Right renal pelvis (tissue), 4 donors: Measurements from ENCODE around the gene TRIM59. TPM values are rescaled to one million over a fixed set of nuclear protein-coding genes. Genes with fewer than 3 reads are reported as not detected.
"Not testable (repeated sequence)": the region's sequence is repeated elsewhere in the genome, so short reads cannot be mapped to it uniquely, and the experiment has no call there.

Experiments
- DNase-seq, 4 donors: peaks; one replicate each; pipeline ENCODE4 v3.0.0-alpha.2; 2013; ENCODE audit warnings: low read depth in 4 of 4, low spot score in 3 of 4, missing footprints in 1 of 4
- polyA plus RNA-seq, 4 donors: library from polyadenylated mRNA; unstranded; fragments of 120-200 nt; gene quantifications; one replicate each; pipeline ENCODE4 v1.2.1, GENCODE V29; 2013; ENCODE audit not compliant: insufficient read length in 4 of 4

Gene TRIM59
- polyA plus RNA-seq, 4 donors = 14.3 to 19.2 (median 17.3) TPM

DNA sequence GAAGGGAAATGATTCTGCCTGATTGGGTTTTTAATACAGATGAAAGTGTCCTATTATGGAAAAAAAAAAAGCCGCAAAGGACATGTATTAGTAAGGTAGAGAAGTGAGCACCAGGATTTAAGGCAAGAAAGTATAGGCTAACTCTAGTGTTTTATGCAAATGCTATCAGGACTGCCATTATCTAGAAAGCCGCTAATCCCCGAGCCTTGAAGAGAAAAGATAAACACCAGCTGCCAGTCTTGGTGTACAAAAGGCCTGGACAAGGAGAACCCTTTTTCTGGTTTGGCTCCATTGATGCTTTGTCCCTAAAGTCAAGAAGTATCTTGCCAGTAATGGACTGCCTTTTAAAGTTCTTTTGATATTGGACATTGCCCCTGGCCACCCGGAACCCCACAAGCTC, 8.6 kb upstream of the TRIM59 start:
- no peak for DNase-seq

DNA sequence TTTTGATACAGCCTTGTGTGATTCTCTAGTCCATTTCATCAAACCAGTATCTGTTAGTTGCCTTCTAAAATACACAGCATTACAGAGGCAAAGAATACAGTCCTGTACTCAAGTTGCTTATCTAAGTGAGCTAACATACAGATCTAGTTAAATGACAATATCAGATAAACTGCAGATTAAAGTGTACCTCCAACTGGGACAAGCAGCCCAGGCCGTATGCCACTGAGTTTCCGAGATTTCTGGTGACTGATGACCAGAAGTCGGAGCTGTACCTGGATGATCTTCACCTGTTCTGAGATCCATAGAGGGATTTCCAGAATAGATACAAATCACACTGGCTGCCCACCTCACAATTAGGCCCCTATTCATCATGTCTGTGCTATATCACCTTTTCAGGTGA, 6.3 kb upstream of the TRIM59 start:
- DNase-seq = no peak

DNA sequence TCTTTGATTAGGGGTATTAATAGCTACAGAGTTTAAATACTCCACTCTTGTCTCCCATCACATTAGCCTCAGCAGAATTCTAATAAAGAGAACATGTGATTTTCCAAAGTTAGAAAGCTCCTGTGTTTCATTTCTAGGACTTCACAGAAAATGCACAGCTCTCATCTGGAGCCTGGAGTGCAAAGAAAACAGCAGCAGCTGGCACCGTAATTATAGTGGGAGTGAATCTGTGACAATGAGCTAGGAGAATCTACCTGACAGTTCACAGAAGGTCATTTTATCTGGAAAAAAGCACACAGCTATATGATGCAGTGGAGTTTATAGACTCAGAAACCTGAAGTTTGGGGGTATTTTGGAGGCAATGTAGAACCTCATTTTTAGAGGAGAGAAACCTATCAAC, 5.4 kb upstream of the TRIM59 start:
- no peak for DNase-seq

DNA sequence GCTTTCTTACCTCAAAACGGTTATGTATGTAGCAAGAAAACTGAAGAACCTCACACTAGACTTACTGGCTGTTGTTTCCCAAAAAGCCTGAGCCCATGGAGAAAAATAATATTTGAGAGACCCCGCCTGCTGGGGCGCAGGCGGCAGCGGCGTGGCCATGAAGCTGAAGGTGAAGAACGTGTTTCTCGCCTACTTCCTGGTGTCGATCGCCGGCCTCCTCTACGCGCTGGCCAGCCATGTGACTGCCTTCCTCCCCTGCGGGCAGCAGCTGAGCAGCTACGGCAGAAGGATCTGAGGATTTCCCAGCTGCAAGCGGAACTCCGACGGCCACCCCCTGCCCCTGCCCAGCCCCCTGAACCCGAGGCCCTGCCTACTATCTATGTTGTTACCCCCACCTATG, 2.7 kb upstream of the TRIM59 start:
- DNase-seq = not testable (repeated sequence)

DNA sequence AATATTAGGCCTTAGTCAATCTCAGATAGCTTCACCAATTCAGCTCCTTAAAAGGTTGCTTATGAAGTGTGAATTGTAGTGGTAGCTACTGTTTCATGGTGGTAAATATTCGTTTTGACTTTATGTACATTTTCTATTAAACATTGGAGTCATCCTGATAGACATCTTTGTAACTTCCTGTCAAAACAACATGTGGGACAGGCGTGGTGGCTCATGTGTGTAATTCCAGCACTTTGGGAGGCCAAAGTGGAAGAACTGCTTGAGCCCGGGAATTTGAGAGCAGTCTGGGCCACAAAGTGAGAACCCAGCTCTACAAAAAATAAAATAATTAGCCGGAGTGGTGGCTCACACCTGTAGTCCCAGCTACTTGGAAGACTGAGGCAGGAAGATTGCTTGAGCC, 2.0 kb upstream of the TRIM59 start:
- no peak for DNase-seq

DNA sequence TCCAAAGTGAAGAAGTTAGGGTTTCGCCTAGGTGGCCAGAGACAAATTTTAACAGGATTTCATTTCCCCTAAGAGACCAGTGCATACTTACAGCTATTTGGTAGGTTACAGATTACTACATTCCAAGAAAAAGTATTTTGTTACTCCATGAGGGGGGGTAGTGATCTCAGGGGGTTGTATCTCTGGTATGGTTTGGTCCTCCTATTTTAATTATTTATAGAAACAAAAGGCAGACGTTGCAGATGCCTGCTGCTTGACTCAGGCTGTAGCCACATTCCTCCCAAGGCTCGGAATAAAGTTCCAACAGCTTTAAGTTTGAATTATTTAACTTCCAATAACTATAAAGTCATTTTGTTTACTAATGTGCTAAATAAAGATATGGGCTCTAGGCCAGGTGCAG, 1.3 kb upstream of the TRIM59 start:
- no peak for DNase-seq

DNA sequence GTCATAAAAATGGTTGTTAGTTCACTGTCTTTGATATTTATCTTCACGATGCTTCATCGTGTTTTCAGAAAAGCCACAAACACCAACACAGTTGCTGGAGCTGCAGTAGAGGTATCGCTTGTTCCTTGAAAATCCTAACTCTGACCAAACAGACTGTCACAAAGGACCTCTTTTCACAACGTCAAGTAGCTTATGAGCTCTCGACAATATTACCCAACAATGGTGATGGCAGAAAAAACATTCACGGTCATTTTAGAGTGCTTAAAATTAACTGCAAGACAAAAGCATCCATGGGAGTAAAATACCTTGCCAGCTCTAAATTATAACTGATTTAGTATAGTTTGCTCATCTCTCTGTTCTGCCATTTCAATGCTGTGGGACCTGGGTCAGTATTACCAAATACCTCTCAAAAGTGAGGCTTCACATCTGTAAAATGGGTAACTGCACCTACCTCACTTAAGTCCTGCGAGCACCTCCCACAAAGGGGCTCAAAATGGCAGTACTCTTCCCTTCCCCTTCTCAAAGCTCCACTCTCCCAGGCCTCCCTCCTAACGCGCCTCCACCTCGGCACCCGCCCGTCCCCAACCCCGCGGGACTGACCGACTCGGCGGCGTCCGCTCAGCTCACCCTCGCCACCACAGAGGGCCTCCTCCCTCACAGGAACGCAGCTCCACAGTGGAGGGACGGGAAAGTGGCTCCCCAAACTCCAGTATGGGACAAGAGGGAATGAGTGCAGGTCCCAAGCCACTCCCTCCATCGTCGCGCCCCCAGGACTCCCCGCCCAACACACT, 546 bp downstream of the TRIM59 start:
- peak in 3 of 4 donors; percentile 7 to 50 (median 28) for DNase-seq

DNA sequence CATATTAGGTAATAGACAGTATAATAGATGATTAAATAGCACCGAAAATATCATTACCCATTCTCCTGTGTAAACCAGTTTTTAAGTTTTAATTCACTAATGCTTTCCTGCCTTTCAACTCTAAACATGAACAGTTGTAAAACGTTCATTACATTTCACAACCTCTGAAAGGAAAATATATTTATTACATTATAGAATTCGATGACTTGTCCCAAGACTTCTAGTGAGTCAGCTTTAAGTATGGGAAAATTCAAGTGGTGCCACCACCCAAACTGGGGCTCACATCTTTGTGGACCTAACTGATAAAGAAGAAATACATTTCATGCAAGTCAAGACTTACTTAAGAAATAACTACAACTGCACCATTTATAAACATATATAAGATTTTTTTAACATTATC, 2.0 kb downstream of the TRIM59 start:
- DNase-seq = peak in 1 of 4 donors; percentile 3

DNA sequence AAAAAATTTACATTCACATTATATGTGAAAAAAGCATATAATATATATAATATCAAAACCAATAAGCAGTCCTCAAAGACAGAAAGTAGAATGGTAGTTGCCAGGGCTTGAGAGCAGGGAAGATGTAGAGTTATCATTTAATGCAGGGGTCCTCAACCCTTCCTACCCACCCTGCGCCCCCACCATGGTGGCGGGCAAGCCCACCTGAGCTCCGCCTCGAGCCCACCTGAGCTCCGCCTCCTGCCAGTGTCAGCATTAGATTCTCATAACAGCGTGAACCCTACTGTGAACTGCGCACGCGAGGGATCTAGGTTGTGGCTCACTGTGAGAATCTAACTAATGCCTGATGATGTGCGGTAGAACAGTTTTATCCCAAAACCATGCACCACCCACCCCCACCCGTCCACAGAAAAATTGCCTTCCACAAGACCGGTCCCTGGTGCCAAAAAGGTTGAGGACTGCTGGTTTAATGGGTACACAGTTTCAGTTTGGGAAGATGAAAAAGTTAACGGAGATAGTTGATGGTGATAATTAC, 3.0 kb downstream of the TRIM59 start:
- DNase-seq = no peak

DNA sequence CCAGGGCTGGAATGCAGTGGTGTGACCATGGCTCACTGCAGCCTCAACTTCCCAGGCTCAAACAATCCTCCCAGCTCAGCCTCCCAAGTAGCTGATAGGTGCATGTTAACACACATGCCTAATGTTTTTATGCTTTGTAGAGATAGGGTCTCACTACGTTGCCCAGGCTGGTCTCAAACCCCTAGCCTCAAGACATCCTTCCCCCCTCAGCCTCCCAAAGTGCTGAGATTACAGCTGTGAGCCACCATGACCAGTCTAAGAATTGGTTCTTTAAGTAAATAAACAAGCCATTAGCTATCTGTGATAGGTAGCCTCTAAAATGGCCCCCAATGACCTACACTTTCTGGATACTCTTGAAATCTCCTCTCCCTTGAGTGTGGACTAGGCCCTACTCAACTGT, 3.7 kb downstream of the TRIM59 start:
- no peak for DNase-seq

DNA sequence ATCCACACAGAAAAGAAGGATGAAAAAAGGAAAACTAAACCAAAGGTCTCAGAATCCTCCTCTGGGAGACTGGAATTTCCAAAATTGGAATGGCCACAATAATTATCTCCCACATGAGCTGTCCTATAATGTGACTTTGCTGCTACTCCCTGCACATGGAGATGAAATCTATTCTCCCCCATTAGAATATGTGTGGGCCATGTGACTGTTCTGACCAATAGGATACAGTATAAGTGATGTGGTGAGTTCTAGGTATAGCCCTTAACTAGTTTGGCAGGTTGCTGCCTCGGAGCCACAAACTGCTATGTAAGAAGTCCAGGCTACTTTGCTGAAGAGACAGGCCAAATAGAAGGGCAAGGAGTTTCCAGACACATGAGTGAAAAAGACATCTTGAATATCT, 5.2 kb downstream of the TRIM59 start:
- no peak for DNase-seq

DNA sequence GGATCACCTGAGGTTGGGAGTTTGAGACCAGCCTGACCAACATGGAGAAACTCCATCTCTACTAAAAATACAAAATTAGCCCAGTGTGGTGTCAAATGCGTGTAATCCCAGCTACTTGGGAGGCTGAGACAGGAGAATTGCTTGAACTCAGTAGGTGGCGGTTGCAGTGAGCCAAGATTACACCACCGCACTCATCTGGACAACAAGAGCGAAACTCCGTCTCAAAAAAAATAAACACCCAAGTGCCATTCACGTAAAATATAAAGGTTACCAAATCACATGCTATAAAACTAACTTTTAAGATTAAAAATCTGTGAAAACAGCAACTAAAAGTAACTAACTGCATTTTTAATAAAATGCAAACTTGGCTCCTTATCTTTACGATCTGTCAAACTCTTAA, 8.9 kb downstream of the TRIM59 start:
- DNase-seq = no peak

DNA sequence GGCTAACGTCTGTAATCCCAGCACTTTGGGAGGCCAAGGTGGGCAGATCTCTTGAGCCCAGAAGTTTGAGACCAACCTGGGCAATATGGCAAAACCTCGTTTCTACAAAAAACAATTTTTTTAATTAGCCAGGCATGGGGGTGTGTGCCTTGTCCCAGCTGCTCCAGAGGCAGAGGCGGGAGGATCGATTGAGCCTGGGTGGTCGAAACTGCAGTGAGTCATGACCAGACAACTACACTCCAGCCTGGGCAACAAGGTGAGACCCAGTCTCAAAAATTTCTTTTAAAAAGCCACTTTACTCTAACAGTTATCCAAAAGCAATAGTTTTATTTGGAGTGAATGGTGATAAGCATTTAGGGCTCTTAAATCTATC, 12.5 kb downstream of the TRIM59 start:
- no peak for DNase-seq

DNA sequence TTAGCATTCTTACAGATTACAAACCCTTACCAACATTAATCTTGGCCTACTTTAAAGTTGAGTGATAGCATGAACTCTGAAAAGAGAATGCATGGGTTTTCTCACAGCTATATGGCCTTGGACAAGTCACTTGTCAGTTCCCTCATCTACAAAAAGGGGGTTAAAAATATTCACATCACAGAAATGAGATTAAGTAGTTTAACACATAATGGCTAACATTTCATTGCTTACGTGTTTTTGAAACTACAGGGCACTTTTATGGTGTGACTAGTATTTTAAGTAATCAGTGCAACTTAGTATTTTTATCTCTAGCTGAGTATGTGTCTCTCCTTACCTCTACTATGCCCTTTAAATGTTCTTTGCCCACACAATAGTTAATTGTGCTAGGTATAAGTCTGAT, 13.8 kb downstream of the TRIM59 start:
- DNase-seq = no peak

DNA sequence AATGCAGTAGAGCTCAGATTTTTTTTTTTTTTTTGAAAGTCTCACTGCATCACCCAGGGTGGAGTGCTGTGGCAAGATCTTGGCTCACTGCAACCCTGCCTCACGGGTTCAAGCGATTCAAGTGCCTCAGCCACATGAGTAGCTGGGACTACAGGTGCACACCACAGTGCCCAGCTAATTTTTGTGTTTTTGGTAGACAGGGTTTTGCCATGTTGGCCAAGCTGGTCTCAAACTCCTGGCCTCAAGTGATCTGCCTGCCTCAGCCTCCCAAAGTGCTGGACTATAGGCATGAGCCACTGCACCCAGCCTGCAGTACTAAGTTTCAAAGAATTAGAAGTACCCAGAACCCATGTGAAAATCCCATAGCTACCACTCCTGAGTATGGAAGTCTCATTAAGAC, 14.5 kb downstream of the TRIM59 start:
- no peak for DNase-seq

GRCh38 chr3:160434071-160434470, 15.5 kb downstream of the TRIM59 start:
- DNase-seq = no peak

GRCh38 chr3:160427832-160428424, 21.7 kb downstream of the TRIM59 start:
- DNase-seq = no peak

GRCh38 chr3:160417311-160417710, 32.3 kb downstream of the TRIM59 start:
- DNase-seq = no peak

DNA sequence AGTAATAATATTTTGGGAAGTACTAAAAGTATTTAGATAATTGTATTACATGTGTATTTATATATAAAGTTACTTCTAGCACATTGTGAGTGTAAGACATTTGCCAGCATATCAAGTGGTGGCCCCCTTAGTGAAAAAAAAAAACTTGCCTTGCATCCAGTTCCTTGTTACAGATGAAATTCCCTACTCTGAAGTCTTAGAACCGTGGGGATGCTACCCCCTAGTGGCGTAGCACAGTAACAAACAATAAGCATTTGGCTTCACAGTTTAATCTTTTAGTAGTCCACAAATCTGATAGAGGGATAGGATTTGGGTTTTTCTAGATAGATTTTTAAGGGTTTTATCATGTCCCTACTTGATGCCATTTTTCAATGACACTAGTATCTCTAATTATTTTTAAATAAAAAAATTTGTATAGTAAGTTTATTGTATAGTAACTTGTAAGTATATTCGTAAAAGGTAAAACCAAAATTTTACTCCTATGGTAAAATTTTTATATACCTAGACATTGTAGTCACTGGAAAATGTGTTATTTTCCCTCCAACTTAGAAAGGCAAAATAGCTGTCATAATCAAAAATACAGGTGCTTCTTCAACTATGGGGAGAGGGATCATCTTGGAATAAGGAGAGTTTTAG, 35.9 kb downstream of the TRIM59 start:
- DNase-seq = peak in 2 of 4 donors; percentile 28 to 50

DNA sequence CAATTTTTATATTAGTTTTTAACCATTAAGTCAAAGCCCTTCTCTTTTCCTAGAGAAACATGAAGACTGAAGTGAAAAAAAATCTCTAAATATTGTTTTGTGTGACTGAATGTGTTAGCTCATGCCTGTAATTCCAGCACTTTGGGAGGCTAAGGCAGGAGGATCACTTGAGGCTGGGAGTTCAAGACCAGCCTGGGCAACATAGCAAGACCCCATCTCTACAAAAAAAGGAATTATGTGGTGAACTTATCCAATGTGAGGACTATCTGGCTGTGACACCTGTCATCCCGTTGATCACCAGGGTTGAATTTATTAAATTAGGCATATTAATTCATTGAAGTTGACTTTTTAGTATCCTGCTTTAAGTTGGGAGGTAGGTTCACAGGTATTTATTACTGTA, 37.1 kb downstream of the TRIM59 start:
- no peak for DNase-seq

DNA sequence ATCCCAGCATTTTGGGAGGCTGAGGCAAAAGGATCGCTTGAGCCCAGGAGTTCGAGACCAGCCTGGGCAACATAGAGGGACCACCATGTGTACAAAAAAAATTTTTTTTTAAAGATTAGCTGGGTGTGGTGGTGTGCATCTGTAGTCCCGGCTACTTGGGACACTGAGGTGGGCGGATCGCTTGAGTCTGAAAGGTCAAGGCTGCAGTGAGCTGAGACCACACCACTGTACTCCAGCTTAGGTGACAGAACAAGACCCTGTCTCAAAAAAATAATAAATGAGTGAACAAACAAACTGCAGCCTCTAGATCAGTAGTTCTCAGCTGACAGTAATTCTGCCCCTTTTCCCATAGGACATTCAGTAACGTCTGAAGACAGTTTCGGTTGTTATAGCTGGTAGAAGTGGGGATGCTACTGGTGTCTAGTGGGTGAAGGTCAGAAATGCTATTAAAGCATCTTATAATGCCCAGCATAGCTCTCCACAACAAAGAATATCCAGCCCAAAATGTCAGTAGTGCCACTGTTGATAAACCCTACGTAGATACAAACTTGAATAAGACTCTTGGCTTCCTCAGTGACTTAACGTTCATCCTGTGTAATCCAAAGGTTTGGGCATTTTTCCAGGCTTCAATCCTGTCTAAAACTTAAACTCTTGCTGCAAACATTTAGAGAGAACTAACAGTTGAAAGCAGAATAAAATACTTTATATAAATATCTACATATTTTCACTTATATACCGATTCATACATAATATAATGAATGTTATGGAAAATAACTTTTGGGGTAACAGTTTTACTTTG, 39.6 kb downstream of the TRIM59 start:
- DNase-seq = no peak
